Ovary (tissue), 9 donors: Measurements from ENCODE around the gene NUDT10. TPM values are rescaled to one million over a fixed set of nuclear protein-coding genes. Genes with fewer than 3 reads are reported as not detected.
A peak's percentile ranks its signal among the peaks of the same experiment; 100 is the strongest.

Experiments
- DNase-seq, 5 donors: peaks; one replicate each; pipeline ENCODE4 v3.0.0-alpha.2; 2019 to 2020
- H3K27ac ChIP-seq, 2 donors: fragments of 200-600 bp; one replicate each; pipeline versions ENCODE4 v1.5.1 to v1.8.0; 2019 to 2022
- H3K27me3 ChIP-seq: fragments of 200-600 bp; one replicate; pipeline ENCODE4 v1.8.0; 2022
- H3K36me3 ChIP-seq: fragments of 200-600 bp; sonication (generic); one replicate; pipeline ENCODE4 v1.5.1; 2019
- H3K4me1 ChIP-seq: one replicate; pipeline ENCODE4 v1.8.1; 2013; ENCODE audit warnings: mild to moderate bottlenecking, moderate library complexity; ENCODE audit not compliant: insufficient read depth
- H3K4me3 ChIP-seq: fragments of 200-600 bp; sonication (generic); one replicate; pipeline ENCODE4 v1.5.1; 2017
- H3K9me3 ChIP-seq, 2 donors: fragments of 200-600 bp in 1 of 2; sonication (generic) in 1 of 2; one replicate each; pipeline versions ENCODE4 v1.5.1 to v1.8.1; 2013 to 2019; ENCODE audit warnings: mild to moderate bottlenecking in 1 of 2, moderate library complexity in 1 of 2
- CTCF ChIP-seq, 3 donors: fragments of 450-650 bp in 2 of 3; fragments of 200-600 bp in 1 of 3; IDR thresholded peaks; one replicate each; pipeline versions ENCODE4 v1.5.1 to v1.8.0; 2016 to 2022; ENCODE audit warnings: antibody characterized with exemption in 3 of 3, mild to moderate bottlenecking in 1 of 3
- EP300 ChIP-seq: sonication (generic); formaldehyde crosslinking; IDR thresholded peaks from one replicate; pipeline ENCODE4 v1.6.1; 2017; ENCODE audit warnings: antibody characterized with exemption
- POLR2A ChIP-seq: fragments of 450-650 bp; IDR thresholded peaks from one replicate; pipeline ENCODE4 v1.6.1; 2017; ENCODE audit warnings: antibody characterized with exemption, mild to moderate bottlenecking, moderate library complexity
- WGBS, 3 donors: extraction: QIAGEN DNeasy Blood & Tissue Kit in 1 of 3; methylation state at CpG; one replicate each; pipeline versions ENCODE4 v1.1.5 to v1.1.7; 2013 to 2017; 5-methylcytosine and 5-hydroxymethylcytosine counted together
- intact Hi-C, 4 donors: fragments of 100-400 bp; cut with DNase I; formaldehyde crosslinking; loops; one replicate each; pipeline versions ENCODE4 v1.11.0 to v1.15.1; 2022 to 2023
- polyA plus RNA-seq, 2 donors: library from polyadenylated mRNA; stranded (reverse); fragments of 200-250 nt in 1 of 2; fragments of 350-450 nt in 1 of 2; fragmentation: Illumina TruSeq in 1 of 2; extraction: RNeasy Lipid Tissue Mini Kit (QIAGEN cat#74804) in 1 of 2; gene quantifications; one replicate each; pipeline ENCODE4 v1.2.3, GENCODE V29; 2013 to 2014
- total RNA-seq, 7 donors: library from RNA; depleted of rRNA in 2 of 7; stranded (reverse); fragments of >200 nt in 2 of 7; fragmentation: NEBNext Ultra II Directional in 3 of 7; extraction: Animal tissue kit (Norgen Biotek cat#: 25700) in 3 of 7; gene quantifications; one replicate each; pipeline versions ENCODE4 v1.1.0 to v1.2.4, GENCODE V29; 2016 to 2023
- donor health status: DM: no; HTN: no; CAD: no; lungs with moderate emphysema.
- donor health status: DM: no; HTN: no; CAD: no.
- donor health status: Bipolar disorder and iron deficiency.
- donor health status: DM: yes; HTN: yes; CAD: no.
- donor health status: DM: no; HTN: no; CAD: no.
- donor health status: DM: yes; HTN: yes; CAD: no.

Gene NUDT10
- total and polyA plus RNA-seq, 9 donors: 11.8 to 48.0 (median 17.6) TPM

DNA sequence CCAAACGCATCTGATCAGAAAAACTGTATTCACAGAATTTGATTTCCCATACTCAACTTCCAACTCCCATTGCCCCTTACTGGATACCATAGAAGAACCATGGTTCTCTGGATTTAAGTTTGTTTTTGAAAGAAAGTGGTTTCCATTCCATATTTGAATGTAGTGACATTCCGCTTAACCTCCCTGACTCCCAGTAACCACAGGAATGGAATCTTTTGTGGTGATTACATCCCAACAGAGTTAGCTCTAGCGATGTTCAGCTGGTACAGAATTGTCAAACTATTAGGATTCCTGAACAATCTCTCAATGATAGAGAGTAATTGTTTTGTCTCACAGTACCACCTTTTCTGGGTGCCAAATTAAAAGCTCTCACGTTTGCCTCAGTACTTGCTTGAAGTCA lies 1.7 kb downstream of the NUDT10 start:
- intact Hi-C loops: no loop called here
- WGBS, 3 donors: 45 to 55% (median 54%) methylated on average over 4 of the region's 4 CpGs
- H3K27me3 ChIP-seq: no peaks in the 10 kb centered on the region

GRCh38 chrX:51336584-51336983 lies 4.0 kb downstream of the NUDT10 start:
- peak in 3 of 5 donors; percentile 10 to 22 (median 16) for DNase-seq
- Histone ChIP-seq H3K4me3 (no peak overlapping the region), H3K27me3 (no peaks in the 10 kb centered on the region), H3K4me1 (no peaks in the 10 kb centered on the region), H3K36me3 (no peaks in the 10 kb centered on the region), H3K9me3 (no peaks in the 10 kb centered on the region), H3K27ac (no peak overlapping the region)
- 11 to 15% (median 12%) methylated on average over 3 of the region's 3 CpGs for WGBS, 3 donors
- intact Hi-C loops: no loop called here
- TF ChIP-seq POLR2A: no peak
- TF ChIP-seq CTCF (IDR thresholded peaks at IDR 0.05): peak in 2 of 3 donors; percentile 19 to 21
- no peak for TF ChIP-seq EP300

More for the DNA sequence above, 1.7 kb downstream of the NUDT10 start:
- Histone ChIP-seq H3K4me3 (no peak overlapping the region), H3K9me3 (no peaks in the 10 kb centered on the region), H3K4me1 (no peaks in the 10 kb centered on the region), H3K36me3 (no peaks in the 10 kb centered on the region), H3K27ac (no peak overlapping the region)
- TF ChIP-seq CTCF (IDR thresholded peaks at IDR 0.05): no peak
- no peak for TF ChIP-seq EP300
- TF ChIP-seq POLR2A: no peak
- no peak for DNase-seq

- H3K27ac ChIP-seq: no peak overlapping the region
- H3K4me1 ChIP-seq: no peaks in the 10 kb centered on the region
- intact Hi-C loops: no loop called here
- WGBS, 3 donors: 79 to 84% (median 84%) methylated on average over 7 of the region's 7 CpGs
- no peaks in the 10 kb centered on the region for H3K36me3 ChIP-seq
- H3K4me3 ChIP-seq: no peak overlapping the region
- H3K27me3 ChIP-seq: no peaks in the 10 kb centered on the region
- no peaks in the 10 kb centered on the region for H3K9me3 ChIP-seq
- no peak for DNase-seq
- no peak for TF ChIP-seq EP300
- no peak for TF ChIP-seq POLR2A
- no peak for TF ChIP-seq CTCF (IDR thresholded peaks at IDR 0.05)
Measured at GRCh38 chrX:51361251-51361650, 28.6 kb downstream of the NUDT10 start.

GRCh38 chrX:51376672-51377071 lies 44.0 kb downstream of the NUDT10 start:
- no peaks in the 10 kb centered on the region for H3K9me3 ChIP-seq
- H3K4me1 ChIP-seq: no peaks in the 10 kb centered on the region
- WGBS, 3 donors: 59 to 77% (median 71%) methylated on average over 2 of the region's 2 CpGs
- no peak overlapping the region for H3K27ac ChIP-seq
- intact Hi-C loops: no loop called here
- no peak for TF ChIP-seq POLR2A
- TF ChIP-seq EP300: no peak
- TF ChIP-seq CTCF (IDR thresholded peaks at IDR 0.05): no peak
- no peaks in the 10 kb centered on the region for H3K36me3 ChIP-seq
- no peak overlapping the region for H3K4me3 ChIP-seq
- DNase-seq: no peak
- no peaks in the 10 kb centered on the region for H3K27me3 ChIP-seq

Other genes starting within 250 kb of the NUDT10 start
- gene NUDT11, start 163.8 kb downstream of the NUDT10 start, total RNA-seq: 10 to 100 TPM in 3 of 7 donors, 1 to 10 TPM in 4; 3.6 to 11.9 (median 9.2) TPM
- gene NUDT11, start 163.8 kb downstream of the NUDT10 start, polyA plus RNA-seq: 1 to 10 TPM; 7.5 TPM